Tibial artery (tissue), 4 donors: ENCODE data around the gene PLSCR2.
A peak's percentile ranks its signal among the peaks of the same experiment; 100 is the strongest.

Experiments used
- DNase-seq, 2 donors: peaks; one replicate each; pipeline ENCODE4 v3.0.0-alpha.2; 2019
- H3K27ac ChIP-seq, 2 donors: fragments of 200-600 bp; sonication (generic) in 1 of 2; 1 replicate in 1 of 2; 2 replicates in 1 of 2; pipeline ENCODE4 v1.5.1; 2018 to 2019; ENCODE audit warnings: mild to moderate bottlenecking in 1 of 2
- H3K27me3 ChIP-seq, 2 donors: fragments of 200-600 bp; sonication (generic) in 1 of 2; one replicate each; pipeline versions ENCODE4 v1.5.1 to v1.6.0; 2016 to 2019
- H3K36me3 ChIP-seq, 3 donors: fragments of 200-600 bp; sonication (generic) in 2 of 3; one replicate each; pipeline ENCODE4 v1.5.1; 2016 to 2019; ENCODE audit warnings: mild to moderate bottlenecking in 2 of 3
- H3K4me1 ChIP-seq, 4 donors: fragments of 200-600 bp; sonication (generic) in 2 of 4; 1 replicate in 3 of 4; 2 replicates in 1 of 4; pipeline ENCODE4 v1.5.1; 2016 to 2019
- H3K4me3 ChIP-seq, 2 donors: fragments of 200-600 bp; sonication (generic) in 1 of 2; 1 replicate in 1 of 2; 2 replicates in 1 of 2; pipeline ENCODE4 v1.5.1; 2018 to 2019; ENCODE audit warnings: mild to moderate bottlenecking in 2 of 2
- H3K9me3 ChIP-seq, 3 donors: fragments of 200-600 bp; sonication (generic) in 1 of 3; one replicate each; pipeline ENCODE4 v1.5.1; 2016 to 2019
- CTCF ChIP-seq, 2 experiments: fragments of 200-600 bp in 1 of 2; fragments of 450-650 bp in 1 of 2; IDR thresholded peaks; one replicate each; pipeline ENCODE4 v1.5.1; 2017 to 2019; ENCODE audit warnings: antibody characterized with exemption in 2 of 2, mild to moderate bottlenecking in 1 of 2, moderate library complexity in 1 of 2
- intact Hi-C: fragments of 100-400 bp; cut with DNase I; formaldehyde crosslinking; loops from one replicate; pipeline ENCODE4 v1.15.0; 2023; ENCODE audit warnings: low total_unique reads

Gene PLSCR2

GRCh38 chr3:146473726-146474125 is 4.4 kb upstream of the PLSCR2 start:
- DNase-seq: no peak
- no peak for TF ChIP-seq CTCF (IDR thresholded peaks at IDR 0.05)
- Histone ChIP-seq H3K4me1 (peaks cover 0 to 14% (median 7%) of the 10 kb centered on the region in 4 donors), H3K27ac (no peak overlapping the region), H3K9me3 (no peaks in the 10 kb centered on the region), H3K36me3 (no peaks in the 10 kb centered on the region), H3K27me3 (peaks cover 0 to 5% of the 10 kb centered on the region in 2 donors), H3K4me3 (no peak overlapping the region)
- intact Hi-C loops: no loop called here

DNA sequence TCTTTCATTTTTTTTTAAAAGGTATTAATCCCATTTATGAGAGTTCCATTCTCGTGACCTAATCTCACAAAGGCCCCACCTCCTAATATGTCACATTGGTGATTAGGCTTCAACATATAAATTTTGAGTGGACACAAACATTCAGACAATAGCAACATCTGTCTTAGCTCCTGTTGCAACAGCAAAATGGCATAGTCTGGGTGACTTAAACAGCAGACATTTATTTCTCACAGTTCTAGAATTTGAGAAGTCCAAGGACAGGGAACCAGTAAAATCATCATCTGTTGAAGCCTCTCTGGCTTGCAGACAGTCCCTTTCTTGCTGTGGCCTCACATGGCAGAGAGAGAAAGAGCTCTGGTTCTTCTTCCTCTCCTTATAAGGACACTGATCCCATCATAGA is 3.2 kb upstream of the PLSCR2 start:
- Histone ChIP-seq H3K36me3 (no peaks in the 10 kb centered on the region), H3K27me3 (peaks cover 0 to 5% of the 10 kb centered on the region in 2 donors), H3K4me1 (peaks cover 0 to 24% (median 7%) of the 10 kb centered on the region in 4 donors), H3K27ac (no peak overlapping the region), H3K9me3 (no peaks in the 10 kb centered on the region), H3K4me3 (no peak overlapping the region)
- TF ChIP-seq CTCF (IDR thresholded peaks at IDR 0.05): no peak
- intact Hi-C loops: no loop called here
- no peak for DNase-seq

GRCh38 chr3:146471012-146471411 is 1.7 kb upstream of the PLSCR2 start:
- Histone ChIP-seq H3K4me3 (no peak overlapping the region), H3K36me3 (no peaks in the 10 kb centered on the region), H3K9me3 (no peaks in the 10 kb centered on the region), H3K4me1 (peaks cover 0 to 24% (median 7%) of the 10 kb centered on the region in 4 donors), H3K27ac (no peak overlapping the region), H3K27me3 (no peaks in the 10 kb centered on the region)
- no peak for DNase-seq
- no peak for TF ChIP-seq CTCF (IDR thresholded peaks at IDR 0.05)
- intact Hi-C loops: no loop called here

DNA sequence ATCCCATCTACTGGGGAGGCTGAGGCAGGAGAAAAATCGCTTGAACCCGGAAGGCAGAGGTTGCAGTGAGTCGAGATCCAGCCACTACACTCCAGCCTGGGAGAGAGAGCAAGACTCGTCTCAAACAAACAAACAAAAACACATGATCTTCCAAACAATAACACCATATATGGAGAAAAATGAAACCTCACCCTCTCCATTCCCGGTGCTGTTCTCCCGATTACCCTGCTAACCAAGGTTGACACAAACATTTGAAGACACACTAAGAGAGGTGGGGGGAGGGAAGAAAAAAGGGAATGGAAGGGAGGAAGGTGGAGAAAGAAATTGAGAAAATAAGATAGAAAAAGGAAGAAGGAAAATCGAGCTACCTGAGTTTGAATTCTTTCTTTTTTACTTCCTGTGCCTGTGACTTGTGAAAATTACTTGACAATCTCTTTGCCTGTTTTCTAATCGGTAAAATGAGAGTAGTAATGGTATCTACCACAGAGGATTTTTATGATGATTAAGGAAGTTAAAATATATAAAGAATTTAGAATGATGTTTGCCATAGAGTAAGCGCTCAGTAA is 1.1 kb upstream of the PLSCR2 start:
- Histone ChIP-seq H3K27me3 (no peaks in the 10 kb centered on the region), H3K27ac (no peak overlapping the region)
- DNase-seq: no peak

GRCh38 chr3:146468671-146469149 is 651 bp downstream of the PLSCR2 start:
- Histone ChIP-seq H3K4me3 (peak overlapping the region in 1 of 2 donors; percentile 66), H3K9me3 (no peaks in the 10 kb centered on the region), H3K27me3 (no peaks in the 10 kb centered on the region), H3K27ac (peak overlapping the region in 1 of 2 donors; percentile 68), H3K36me3 (no peaks in the 10 kb centered on the region), H3K4me1 (peaks cover 0 to 24% (median 7%) of the 10 kb centered on the region in 4 donors)
- no peak for DNase-seq
- TF ChIP-seq CTCF (IDR thresholded peaks at IDR 0.05): no peak
- intact Hi-C loops: no loop called here

More for the DNA sequence above, 1.1 kb upstream of the PLSCR2 start:
- Histone ChIP-seq H3K36me3 (no peaks in the 10 kb centered on the region), H3K4me1 (peaks cover 0 to 24% (median 7%) of the 10 kb centered on the region in 4 donors), H3K4me3 (no peak overlapping the region), H3K9me3 (no peaks in the 10 kb centered on the region)
- no peak for TF ChIP-seq CTCF (IDR thresholded peaks at IDR 0.05)
- intact Hi-C loops: no loop called here
